CD14-positive monocyte (primary cell): Measurements from ENCODE around the gene KCNJ1. TPM values are rescaled to one million over a fixed set of nuclear protein-coding genes. Genes with fewer than 3 reads are reported as not detected.

Experiments used
- DNase-seq, 3 donors: peaks; one replicate each; pipeline ENCODE4 v3.0.0-alpha.2; 2011 to 2022
- H2AFZ ChIP-seq: 2 replicates; pipeline ENCODE4 v1.6.0; 2012; ENCODE audit warnings: mild to moderate bottlenecking, low read depth, low read length, inconsistent platforms; ENCODE audit not compliant: insufficient read depth, poor library complexity, severe bottlenecking
- H3K27ac ChIP-seq, 2 donors: 1 replicate in 1 of 2; 2 replicates in 1 of 2; pipeline ENCODE4 v1.5.1; 2012 to 2013; ENCODE audit warnings: low read length in 2 of 2, control low read depth in 1 of 2, inconsistent platforms in 1 of 2, low read depth in 1 of 2, mild to moderate bottlenecking in 1 of 2
- H3K27me3 ChIP-seq, 2 donors: one replicate each; pipeline versions ENCODE4 v1.6.0 to v1.6.1; 2011 to 2013; ENCODE audit warnings: low read length in 2 of 2; ENCODE audit not compliant: control insufficient read depth in 2 of 2, insufficient read depth in 2 of 2
- H3K36me3 ChIP-seq, 2 donors: replicated peaks in 1 of 2; 1 replicate in 1 of 2; 2 replicates in 1 of 2; pipeline versions ENCODE4 v1.5.1 to v1.6.1; 2012 to 2013; ENCODE audit warnings: low read length in 2 of 2, control low read depth in 1 of 2, inconsistent platforms in 1 of 2, mild to moderate bottlenecking in 1 of 2; ENCODE audit not compliant: insufficient read depth in 2 of 2, control insufficient read depth in 1 of 2
- H3K4me1 ChIP-seq, 2 donors: 1 replicate in 1 of 2; 2 replicates in 1 of 2; pipeline versions ENCODE4 v1.5.1 to v1.6.1; 2012 to 2013; ENCODE audit warnings: low read length in 2 of 2, control low read depth in 1 of 2, inconsistent platforms in 1 of 2, mild to moderate bottlenecking in 1 of 2, moderate library complexity in 1 of 2; ENCODE audit not compliant: insufficient read depth in 2 of 2, control insufficient read depth in 1 of 2
- H3K4me2 ChIP-seq: replicated peaks from 2 replicates; pipeline ENCODE3; 2012; ENCODE audit warnings: low read length, moderate library complexity, mild to moderate bottlenecking; ENCODE audit not compliant: poor library complexity, severe bottlenecking; ENCODE audit errors: extremely low read depth
- H3K4me3 ChIP-seq, 3 experiments: fragments of 200-600 bp in 1 of 3; sonication (generic) in 1 of 3; replicated peaks in 1 of 3; 1 replicate in 2 of 3; 2 replicates in 1 of 3; pipeline ENCODE4 v1.5.1; 2011 to 2013; ENCODE audit warnings: low read length in 3 of 3, mild to moderate bottlenecking in 3 of 3, control low read depth in 2 of 3, low read depth in 2 of 3, inconsistent platforms in 1 of 3, moderate library complexity in 1 of 3
- H3K79me2 ChIP-seq: 2 replicates; pipeline ENCODE4 v1.6.0; 2012; ENCODE audit warnings: mild to moderate bottlenecking, control low read depth, inconsistent platforms, low read length, moderate library complexity; ENCODE audit not compliant: insufficient read depth
- H3K9ac ChIP-seq: 2 replicates; pipeline ENCODE4 v1.6.0; 2017; ENCODE audit warnings: low read length, mild to moderate bottlenecking; ENCODE audit not compliant: insufficient read depth, poor library complexity, severe bottlenecking
- H3K9me3 ChIP-seq, 2 donors: replicated peaks in 1 of 2; 1 replicate in 1 of 2; 2 replicates in 1 of 2; pipeline versions ENCODE4 v1.5.1 to v1.6.1; 2012 to 2013; ENCODE audit warnings: low read length in 2 of 2, control low read depth in 1 of 2; ENCODE audit not compliant: control insufficient read depth in 1 of 2, insufficient read depth in 1 of 2
- H4K20me1 ChIP-seq: 2 replicates; pipeline ENCODE4 v1.6.0; 2012; ENCODE audit warnings: mild to moderate bottlenecking, low read length, control low read depth, moderate library complexity; ENCODE audit not compliant: insufficient read depth
- H3K27ac Mint-ChIP-seq, 7 donors: one replicate each; pipeline ENCODE4 v1.8.0; 2020; ENCODE audit warnings: mild to moderate bottlenecking in 7 of 7, mixed read lengths in 7 of 7, moderate library complexity in 6 of 7, inconsistent platforms in 2 of 7
- H3K27me3 Mint-ChIP-seq, 3 donors: one replicate each; pipeline ENCODE4 v1.8.0; 2021 to 2022; ENCODE audit warnings: low read depth in 3 of 3, mild to moderate bottlenecking in 3 of 3, mixed read lengths in 3 of 3, moderate library complexity in 3 of 3, inconsistent platforms in 1 of 3
- H3K36me3 Mint-ChIP-seq, 2 donors: one replicate each; pipeline ENCODE4 v1.8.0; 2020; ENCODE audit warnings: mixed read lengths in 2 of 2, inconsistent platforms in 1 of 2, mild to moderate bottlenecking in 1 of 2
- H3K4me1 Mint-ChIP-seq: one replicate; pipeline ENCODE4 v1.8.0; 2020; ENCODE audit warnings: mild to moderate bottlenecking, mixed read lengths
- H3K4me3 Mint-ChIP-seq, 2 donors: one replicate each; pipeline ENCODE4 v1.8.0; 2020; ENCODE audit warnings: mild to moderate bottlenecking in 2 of 2, mixed read lengths in 2 of 2, moderate library complexity in 1 of 2
- H3K9me3 Mint-ChIP-seq, 7 donors: one replicate each; pipeline ENCODE4 v1.8.0; 2020 to 2022; ENCODE audit warnings: mixed read lengths in 7 of 7, mild to moderate bottlenecking in 6 of 7, moderate library complexity in 6 of 7, inconsistent platforms in 2 of 7
- WGBS: methylation state at CpG from one replicate; pipeline ENCODE4 v1.1.5; 2013; ENCODE audit warnings: missing lambda C conversion rate; ENCODE audit not compliant: insufficient coverage; 5-methylcytosine and 5-hydroxymethylcytosine counted together
- intact Hi-C, 2 donors: fragments of 100-400 bp; cut with micrococcal nuclease; formaldehyde crosslinking; loops; one replicate each; pipeline versions ENCODE4 v1.15.0 to v1.15.1; 2023
- polyA plus RNA-seq, 3 donors: library from polyadenylated mRNA; depleted of rRNA in 1 of 3; unstranded in 2 of 3; stranded (reverse) in 1 of 3; fragments of 300-500 nt in 2 of 3; fragments of >200 nt in 1 of 3; fragmentation: Illumina TruSeq in 2 of 3; gene quantifications; 1 replicate in 2 of 3; 2 replicates in 1 of 3; pipeline ENCODE4 v1.2.3, GENCODE V29; 2012 to 2021
- TF ChIP-seq, protein P1 (sequence below): fragments of 200-600 bp; IDR thresholded peaks from one replicate; pipeline ENCODE4 v1.8.0; 2022; ENCODE audit warnings: antibody characterized with exemption, mild to moderate bottlenecking

The KCNJ1 gene
- polyA plus RNA-seq, 3 donors, result 0.12 to 0.47 TPM; not detected in 1

DNA sequence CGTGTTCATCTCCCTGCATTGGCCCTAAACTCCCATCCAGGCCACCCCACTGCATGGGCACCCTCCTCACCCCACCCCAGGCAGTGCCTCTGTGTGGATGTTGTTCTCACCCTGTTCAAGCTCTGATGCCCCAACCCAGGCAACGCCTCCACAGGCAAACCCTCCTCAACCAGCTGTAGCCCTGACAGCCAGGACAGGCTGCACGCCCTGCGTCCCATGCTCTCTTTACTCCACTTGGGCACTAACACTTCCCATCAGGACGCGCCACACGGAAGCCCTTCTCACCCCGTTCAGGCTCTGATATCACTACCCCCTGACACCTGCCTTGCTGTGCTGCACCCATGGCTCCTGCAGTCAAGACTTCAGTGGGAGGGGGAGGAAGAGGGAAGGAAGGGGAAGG lies 47.9 kb downstream of the KCNJ1 start:
- H3K4me2 ChIP-seq, result no peak overlapping the region
- H2AFZ ChIP-seq, result no peak overlapping the region
- TF ChIP-seq, protein P1, sequence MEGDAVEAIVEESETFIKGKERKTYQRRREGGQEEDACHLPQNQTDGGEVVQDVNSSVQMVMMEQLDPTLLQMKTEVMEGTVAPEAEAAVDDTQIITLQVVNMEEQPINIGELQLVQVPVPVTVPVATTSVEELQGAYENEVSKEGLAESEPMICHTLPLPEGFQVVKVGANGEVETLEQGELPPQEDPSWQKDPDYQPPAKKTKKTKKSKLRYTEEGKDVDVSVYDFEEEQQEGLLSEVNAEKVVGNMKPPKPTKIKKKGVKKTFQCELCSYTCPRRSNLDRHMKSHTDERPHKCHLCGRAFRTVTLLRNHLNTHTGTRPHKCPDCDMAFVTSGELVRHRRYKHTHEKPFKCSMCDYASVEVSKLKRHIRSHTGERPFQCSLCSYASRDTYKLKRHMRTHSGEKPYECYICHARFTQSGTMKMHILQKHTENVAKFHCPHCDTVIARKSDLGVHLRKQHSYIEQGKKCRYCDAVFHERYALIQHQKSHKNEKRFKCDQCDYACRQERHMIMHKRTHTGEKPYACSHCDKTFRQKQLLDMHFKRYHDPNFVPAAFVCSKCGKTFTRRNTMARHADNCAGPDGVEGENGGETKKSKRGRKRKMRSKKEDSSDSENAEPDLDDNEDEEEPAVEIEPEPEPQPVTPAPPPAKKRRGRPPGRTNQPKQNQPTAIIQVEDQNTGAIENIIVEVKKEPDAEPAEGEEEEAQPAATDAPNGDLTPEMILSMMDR, result no peak
- H3K4me1 ChIP-seq, result no peaks in the 10 kb centered on the region
- no peak for DNase-seq
- Mint-ChIP-seq H3K27me3 (peaks cover 10 to 17% (median 14%) of the 10 kb centered on the region in 3 donors), H3K4me1 (peaks cover 9% of the 10 kb centered on the region), H3K4me3 (no peak overlapping the region), H3K9me3 (peaks cover 0 to 5% (median 2%) of the 10 kb centered on the region in 7 donors), H3K27ac (peak overlapping the region in 1 of 7 donors; percentile 14), H3K36me3 (peaks cover 70 to 72% of the 10 kb centered on the region in 2 donors)
- no peaks in the 10 kb centered on the region for H3K9me3 ChIP-seq
- 100% methylated on average over 1 of the region's 8 CpGs for WGBS
- H3K27me3 ChIP-seq, result peaks cover 0 to 4% of the 10 kb centered on the region in 2 donors
- H4K20me1 ChIP-seq, result peaks cover 88% of the 10 kb centered on the region
- no peak overlapping the region for H3K27ac ChIP-seq
- no peaks in the 10 kb centered on the region for H3K79me2 ChIP-seq
- H3K4me3 ChIP-seq, result no peak overlapping the region
- intact Hi-C loops, result no loop called here
- H3K9ac ChIP-seq, result no peak overlapping the region
- H3K36me3 ChIP-seq, result peaks cover 28 to 71% of the 10 kb centered on the region in 2 donors

DNA sequence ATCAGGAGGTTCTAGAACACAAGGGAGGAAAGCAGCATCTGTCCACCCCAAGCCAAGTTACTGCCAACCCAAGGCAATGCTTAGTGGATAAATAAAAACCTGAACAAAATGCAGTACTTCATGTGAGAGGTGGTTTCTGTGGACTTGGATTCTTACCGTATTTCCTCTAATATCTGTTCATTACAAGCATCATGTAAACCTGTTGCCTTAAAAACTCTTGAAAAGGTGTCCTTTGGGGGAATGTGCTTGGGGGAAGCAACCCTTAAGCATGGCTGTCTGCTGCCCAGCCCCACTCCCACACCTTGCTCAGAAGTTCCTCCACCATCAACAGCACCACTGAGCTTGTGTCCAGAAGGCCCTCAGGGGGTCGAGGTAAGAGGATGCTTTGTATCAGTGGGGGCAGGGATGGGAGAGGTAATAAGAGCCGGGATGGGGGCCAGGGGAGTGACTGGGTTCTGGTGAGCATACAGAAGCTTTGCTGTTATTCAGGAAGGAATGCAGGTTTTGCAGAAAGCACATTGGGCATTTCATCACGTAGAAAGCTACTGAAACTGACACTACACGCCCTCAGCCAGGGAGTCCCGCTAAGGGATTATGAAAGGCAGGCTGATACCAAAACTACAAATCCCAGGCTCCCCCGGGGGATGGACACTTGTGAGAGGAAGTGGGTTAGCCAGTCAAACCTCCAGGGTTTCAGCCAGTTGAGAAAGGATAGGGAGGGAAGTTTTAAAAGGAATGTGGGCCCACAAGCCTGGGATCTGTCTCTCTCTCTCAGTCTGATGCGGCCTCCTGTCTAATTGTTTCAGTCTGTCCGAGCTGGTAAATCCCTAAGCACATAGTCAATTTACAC lies 52.0 kb downstream of the KCNJ1 start:
- H3K27ac ChIP-seq, result no peak overlapping the region
- no peaks in the 10 kb centered on the region for H3K27me3 ChIP-seq
- H3K9ac ChIP-seq, result no peak overlapping the region
- peaks cover 61 to 95% of the 10 kb centered on the region in 2 donors for H3K36me3 ChIP-seq
- no peaks in the 10 kb centered on the region for H3K4me1 ChIP-seq
- no peak overlapping the region for H3K4me2 ChIP-seq
- H4K20me1 ChIP-seq, result peaks cover 96% of the 10 kb centered on the region
- TF ChIP-seq, protein P1, result no peak
- no peak overlapping the region for H3K4me3 ChIP-seq
- WGBS, result 92% methylated on average over 4 of the region's 9 CpGs
- DNase-seq, result no peak
- no peaks in the 10 kb centered on the region for H3K9me3 ChIP-seq
- H3K79me2 ChIP-seq, result peaks cover 4% of the 10 kb centered on the region
- Mint-ChIP-seq H3K4me1 (peaks cover 2% of the 10 kb centered on the region), H3K27ac (peak overlapping the region in 5 of 7 donors; percentile 33 to 77 (median 68)), H3K4me3 (no peak overlapping the region), H3K36me3 (peaks cover 75 to 76% of the 10 kb centered on the region in 2 donors), H3K27me3 (peaks cover 0 to 2% (median 0%) of the 10 kb centered on the region in 3 donors), H3K9me3 (no peaks in the 10 kb centered on the region)
- intact Hi-C loops, result no loop called here
- H2AFZ ChIP-seq, result no peak overlapping the region
